Heart left ventricle (tissue), 13 donors: ENCODE data around the gene PTGES3L.

ENCODE experiments used
- POLR2A ChIP-seq, 2 donors: fragments of 450-650 bp; IDR thresholded peaks; one replicate each; pipeline ENCODE4 v1.6.1; 2017; ENCODE audit warnings: antibody characterized with exemption in 2 of 2, mild to moderate bottlenecking in 2 of 2, moderate library complexity in 2 of 2
- TF ChIP-seq, protein P1 (sequence below), 12 donors: fragments of 200-600 bp; sonication (generic) in 4 of 12; IDR thresholded peaks; one replicate each; pipeline versions ENCODE4 v1.5.0 to v1.8.0; 2018 to 2022; ENCODE audit warnings: antibody characterized with exemption in 12 of 12, mild to moderate bottlenecking in 5 of 12
- donor health status: ischemic (EF 13 %, LVEDD 7.1; RV severe dilation, severe dysfunction).
- donor health status: DM: no; HTN: yes; CAD: no.
- donor health status: DM: no; HTN: no; CAD: no.
- donor health status: ischemic (EF 25% LVEDD 6.9; RV normal size, moderate dysfunction).
- donor health status: ischemic (EF 25% LVEDD 5.7; RV mildly dilated, moderate dysfunction).
- donor health status: ischemic (EF 35%, LVEDD 5.7; RV mildly dilated, moderate dysfunction).
- donor health status: nonischemic (EF 11% LVEDD 7.7; RV severe dilation, severe dysfunction).
- donor health status: DM: yes; HTN: yes; CAD: no.
- donor health status: PGD.
- donor health status: ischemic (EF 29% LVEDD 5.4; RV normal size, mild dysfunction).
- donor health status: nonischemic (EF 23%, LVEDD 6.1; RV moderate dilation, normal function).

DNA sequence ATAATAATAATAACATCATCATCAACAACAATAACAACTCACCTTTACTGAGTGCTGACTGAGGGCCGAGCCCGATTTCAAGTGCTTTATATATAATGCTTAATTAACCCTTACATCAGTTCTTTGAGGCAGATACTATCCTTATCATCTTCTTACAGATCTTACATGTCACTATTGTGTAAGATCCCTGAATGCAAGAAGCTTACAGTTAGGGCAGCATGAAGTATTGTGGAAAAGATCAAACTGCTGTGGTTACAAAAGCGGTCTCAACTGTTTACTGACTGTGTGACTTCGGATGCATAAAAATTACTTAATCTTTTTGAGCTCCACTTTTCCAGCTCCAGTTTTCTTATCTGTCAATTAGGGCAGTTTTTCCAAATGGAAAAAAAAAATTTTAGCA, 39.1 kb upstream of the PTGES3L start:
- TF ChIP-seq POLR2A (IDR thresholded peaks at IDR 0.05) = no peak
- TF ChIP-seq, protein P1, sequence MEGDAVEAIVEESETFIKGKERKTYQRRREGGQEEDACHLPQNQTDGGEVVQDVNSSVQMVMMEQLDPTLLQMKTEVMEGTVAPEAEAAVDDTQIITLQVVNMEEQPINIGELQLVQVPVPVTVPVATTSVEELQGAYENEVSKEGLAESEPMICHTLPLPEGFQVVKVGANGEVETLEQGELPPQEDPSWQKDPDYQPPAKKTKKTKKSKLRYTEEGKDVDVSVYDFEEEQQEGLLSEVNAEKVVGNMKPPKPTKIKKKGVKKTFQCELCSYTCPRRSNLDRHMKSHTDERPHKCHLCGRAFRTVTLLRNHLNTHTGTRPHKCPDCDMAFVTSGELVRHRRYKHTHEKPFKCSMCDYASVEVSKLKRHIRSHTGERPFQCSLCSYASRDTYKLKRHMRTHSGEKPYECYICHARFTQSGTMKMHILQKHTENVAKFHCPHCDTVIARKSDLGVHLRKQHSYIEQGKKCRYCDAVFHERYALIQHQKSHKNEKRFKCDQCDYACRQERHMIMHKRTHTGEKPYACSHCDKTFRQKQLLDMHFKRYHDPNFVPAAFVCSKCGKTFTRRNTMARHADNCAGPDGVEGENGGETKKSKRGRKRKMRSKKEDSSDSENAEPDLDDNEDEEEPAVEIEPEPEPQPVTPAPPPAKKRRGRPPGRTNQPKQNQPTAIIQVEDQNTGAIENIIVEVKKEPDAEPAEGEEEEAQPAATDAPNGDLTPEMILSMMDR (IDR thresholded peaks at IDR 0.05) = no peak
